B cell (primary cell): ENCODE data around the gene KSR2. TPM values are rescaled to one million over a fixed set of nuclear protein-coding genes. Genes with fewer than 3 reads are reported as not detected.

Experiments used
- ATAC-seq: fragments of 200-7000 bp; cut with Tn5 transposase; one replicate; pipeline ENCODE4 v1.10.0; 2021; ENCODE audit warnings: low read depth, mild to moderate bottlenecking, moderate number of reproducible peaks, moderate library complexity
- CTCF ChIA-PET: fragments of 350-600 bp; sonication (Branson Sonifier 250); formaldehyde crosslinking; loops from one replicate; lab custom pipeline; 2021; ENCODE audit warnings: antibody characterized with exemption, inconsistent platforms; lab: Charles Lee
- POLR2A ChIA-PET: fragments of 350-600 bp; sonication (Branson Sonifier 250); formaldehyde crosslinking; loops from one replicate; lab custom pipeline; 2021; ENCODE audit warnings: antibody characterized with exemption; lab: Charles Lee
- DNase-seq: peaks from one replicate; pipeline ENCODE4 v3.0.0; 2013
- H2AFZ ChIP-seq: 2 replicates; pipeline ENCODE4 v1.6.1; 2012; ENCODE audit warnings: mild to moderate bottlenecking, low read depth, low read length; ENCODE audit not compliant: insufficient read depth, poor library complexity, severe bottlenecking
- H3K27ac ChIP-seq, 2 donors: 1 replicate in 1 of 2; 2 replicates in 1 of 2; pipeline ENCODE4 v1.5.1; 2012 to 2013; ENCODE audit warnings: low read length in 2 of 2, mild to moderate bottlenecking in 2 of 2, moderate library complexity in 1 of 2
- H3K27me3 ChIP-seq, 4 experiments: fragments of 200-600 bp in 1 of 4; sonication (generic) in 1 of 4; replicated peaks in 1 of 4; 1 replicate in 2 of 4; 2 replicates in 2 of 4; pipeline versions ENCODE4 v1.6.1 to v1.7.0; 2013 to 2016; ENCODE audit warnings: low read length in 3 of 4, mild to moderate bottlenecking in 2 of 4, mixed read lengths in 1 of 4, moderate library complexity in 1 of 4; ENCODE audit not compliant: insufficient read depth in 4 of 4, control insufficient read depth in 3 of 4; ENCODE audit errors: control extremely low read depth in 1 of 4
- H3K36me3 ChIP-seq, 2 experiments: replicated peaks in 1 of 2; 1 replicate in 1 of 2; 2 replicates in 1 of 2; pipeline versions ENCODE4 v1.6.1 to v1.7.1; 2013; ENCODE audit warnings: low read length in 1 of 2; ENCODE audit not compliant: insufficient read depth in 2 of 2, control insufficient read depth in 1 of 2; ENCODE audit errors: control extremely low read depth in 1 of 2, extremely low read depth in 1 of 2
- H3K4me1 ChIP-seq, 2 donors: fragments of 200-600 bp in 1 of 2; sonication (generic) in 1 of 2; 1 replicate in 1 of 2; 2 replicates in 1 of 2; pipeline versions ENCODE4 v1.5.1 to v1.6.1; 2013 to 2017; ENCODE audit warnings: low read length in 2 of 2; ENCODE audit not compliant: control insufficient read depth in 2 of 2, insufficient read depth in 2 of 2
- H3K4me2 ChIP-seq: replicated peaks from 2 replicates; pipeline ENCODE3; 2012; ENCODE audit warnings: mild to moderate bottlenecking, low read depth, low read length; ENCODE audit not compliant: poor library complexity, severe bottlenecking
- H3K4me3 ChIP-seq, 5 experiments: fragments of 200-600 bp in 1 of 5; sonication (generic) in 1 of 5; 1 replicate in 3 of 5; 2 replicates in 2 of 5; pipeline versions ENCODE4 v1.5.1 to v1.7.0; 2011 to 2016; ENCODE audit warnings: low read length in 4 of 5, mild to moderate bottlenecking in 4 of 5, low read depth in 2 of 5, control low read depth in 1 of 5, moderate library complexity in 1 of 5; ENCODE audit not compliant: insufficient read depth in 1 of 5; ENCODE audit errors: control extremely low read depth in 1 of 5, extremely low read depth in 1 of 5
- H3K79me2 ChIP-seq: fragments of 200-600 bp; sonication (generic); one replicate; pipeline ENCODE4 v1.6.0; 2016; ENCODE audit warnings: low read length; ENCODE audit not compliant: control insufficient read depth, insufficient read depth
- H3K9ac ChIP-seq: fragments of 200-600 bp; sonication (generic); 2 replicates; pipeline ENCODE4 v1.6.1; 2017; ENCODE audit warnings: mild to moderate bottlenecking, low read length, moderate library complexity
- H3K9me3 ChIP-seq, 3 donors: one replicate each; pipeline versions ENCODE4 v1.6.1 to v1.7.1; 2013; ENCODE audit warnings: low read length in 2 of 3; ENCODE audit not compliant: control insufficient read depth in 2 of 3, insufficient read depth in 1 of 3; ENCODE audit errors: control extremely low read depth in 1 of 3
- H4K20me1 ChIP-seq: 2 replicates; pipeline ENCODE4 v1.6.0; 2012; ENCODE audit warnings: mild to moderate bottlenecking, low read length; ENCODE audit not compliant: insufficient read depth, control insufficient read depth, poor library complexity, severe bottlenecking
- H3K27ac Mint-ChIP-seq: one replicate; pipeline ENCODE4 v1.8.0; 2021; ENCODE audit warnings: mixed read lengths
- H3K27me3 Mint-ChIP-seq: one replicate; pipeline ENCODE4 v1.8.0; 2021; ENCODE audit warnings: mixed read lengths
- H3K4me1 Mint-ChIP-seq: one replicate; pipeline ENCODE4 v1.8.0; 2021; ENCODE audit warnings: mixed read lengths
- H3K4me3 Mint-ChIP-seq: one replicate; pipeline ENCODE4 v1.8.0; 2021; ENCODE audit warnings: mixed read lengths
- H3K9me3 Mint-ChIP-seq: one replicate; pipeline ENCODE4 v1.8.0; 2022; ENCODE audit warnings: mixed read lengths; ENCODE audit not compliant: insufficient read depth
- CTCF ChIP-seq: fragments of 200-600 bp; IDR thresholded peaks from one replicate; pipeline ENCODE4 v1.8.0; 2022; ENCODE audit warnings: antibody characterized with exemption, mild to moderate bottlenecking
- EZH2 ChIP-seq: IDR thresholded peaks from 2 replicates; pipeline ENCODE4 v1.6.1; 2012; ENCODE audit warnings: borderline replicate concordance, low read depth, mild to moderate bottlenecking, moderate library complexity, low read length; ENCODE audit not compliant: insufficient read depth, poor library complexity, severe bottlenecking
- WGBS: methylation state at CpG from one replicate; pipeline ENCODE4 v1.1.5; 2013; ENCODE audit warnings: missing lambda C conversion rate; ENCODE audit not compliant: insufficient coverage; 5-methylcytosine and 5-hydroxymethylcytosine counted together
- intact Hi-C: fragments of 100-400 bp; cut with micrococcal nuclease; formaldehyde crosslinking; loops from one replicate; pipeline ENCODE4 v1.10.0; 2022
- polyA plus RNA-seq: library from polyadenylated mRNA; depleted of rRNA; stranded (reverse); fragments of >200 nt; gene quantifications from 2 replicates; pipeline ENCODE4 v1.2.3, GENCODE V29; 2012
- total RNA-seq, 2 donors: library from RNA; stranded (reverse); fragments of 120-200 nt in 1 of 2; gene quantifications; 1 replicate in 1 of 2; 2 replicates in 1 of 2; pipeline versions ENCODE4 v1.2.3 to v1.2.4, GENCODE V29; 2013 to 2022

Gene KSR2
- total and polyA plus RNA-seq, 2 donors (not counting 1 experiment from before 2014, with no cell fraction given): not detected

DNA sequence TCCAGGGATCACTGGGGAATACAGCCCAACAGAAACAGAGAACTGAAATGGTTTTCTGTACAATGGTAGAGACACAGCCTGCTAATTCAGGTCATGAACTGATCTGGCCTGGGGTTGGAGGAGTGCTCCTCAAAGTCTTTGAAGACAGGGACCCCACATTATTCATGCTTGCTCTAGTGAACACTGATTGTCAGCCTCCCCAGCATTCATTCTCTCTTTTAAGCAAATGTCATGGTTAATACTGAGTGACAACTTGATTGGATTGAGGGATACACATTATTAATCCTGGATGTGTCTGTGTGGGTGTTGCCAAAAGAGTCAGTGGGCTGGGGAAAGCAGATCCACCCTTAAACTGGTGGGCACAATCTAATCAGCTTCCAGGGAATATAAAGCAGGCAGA is 319.0 kb downstream of the KSR2 start:
- ATAC-seq: no peak
- no peaks in the 10 kb centered on the region for H3K36me3 ChIP-seq
- Mint-ChIP-seq H3K4me1 (no peaks in the 10 kb centered on the region), H3K27ac (no peak overlapping the region), H3K9me3 (peaks cover 10% of the 10 kb centered on the region), H3K4me3 (no peak overlapping the region), H3K27me3 (peaks cover 8% of the 10 kb centered on the region)
- H3K79me2 ChIP-seq: no peaks in the 10 kb centered on the region
- no peak for DNase-seq
- no peak overlapping the region for H3K27ac ChIP-seq
- H4K20me1 ChIP-seq: no peaks in the 10 kb centered on the region
- intact Hi-C loops: no loop called here
- peaks cover 0 to 3% (median 0%) of the 10 kb centered on the region in 3 donors for H3K9me3 ChIP-seq
- no peaks in the 10 kb centered on the region for H3K27me3 ChIP-seq
- H3K4me1 ChIP-seq: no peaks in the 10 kb centered on the region
- no peak overlapping the region for H3K4me3 ChIP-seq
- ChIA-PET CTCF (no interaction called here), POLR2A (no interaction called here)
- no peak for TF ChIP-seq CTCF
- no peak overlapping the region for H3K4me2 ChIP-seq
- H2AFZ ChIP-seq: no peak overlapping the region
- H3K9ac ChIP-seq: no peak overlapping the region

GRCh38 chr12:117646520-117646919 is 322.3 kb downstream of the KSR2 start:
- Histone ChIP-seq H3K4me3 (no peak overlapping the region), H3K79me2 (no peaks in the 10 kb centered on the region), H3K36me3 (no peaks in the 10 kb centered on the region), H3K27me3 (no peaks in the 10 kb centered on the region), H3K4me1 (no peaks in the 10 kb centered on the region), H4K20me1 (no peaks in the 10 kb centered on the region), H3K4me2 (no peak overlapping the region), H3K9me3 (no peaks in the 10 kb centered on the region), H3K9ac (no peak overlapping the region), H2AFZ (no peak overlapping the region), H3K27ac (no peak overlapping the region)
- no peak for ATAC-seq
- 46% methylated on average over 5 of the region's 7 CpGs for WGBS
- Mint-ChIP-seq H3K27me3 (peaks cover 8% of the 10 kb centered on the region), H3K4me1 (no peaks in the 10 kb centered on the region), H3K27ac (no peak overlapping the region), H3K9me3 (peaks cover 7% of the 10 kb centered on the region), H3K4me3 (no peak overlapping the region)
- no peak for DNase-seq
- ChIA-PET POLR2A (no interaction called here), CTCF (no interaction called here)
- TF ChIP-seq CTCF (no peak), EZH2 (no peak)
- intact Hi-C loops: no loop called here
